GM18520 (cell line): ENCODE data around the gene YDJC.
"Not testable (repeated sequence)": the region's sequence is repeated elsewhere in the genome, so short reads cannot be mapped to it uniquely, and the experiment has no call there.

Source experiments
- ATAC-seq: cut with Tn5 transposase; IDR thresholded peaks from one replicate; pipeline ENCODE4 v1.9.1; 2021; ENCODE audit not compliant: unreplicated experiment

The YDJC gene

GRCh38 chr22:21632931-21633330 is 3.1 kb upstream of the YDJC start:
- no peak for ATAC-seq

- no peak for ATAC-seq
Observed at GRCh38 chr22:21632237-21632895, 2.5 kb upstream of the YDJC start, which contains the start of gene CCDC116. TSS of gene CCDC116 (plus strand) at chr22:21632760. CDS start at chr22:21633182, 422 bp downstream.

- no peak for ATAC-seq
Observed at GRCh38 chr22:21631025-21631424, 1.2 kb upstream of the YDJC start.

GRCh38 chr22:21628386-21629254 is 1.2 kb downstream of the YDJC start:
- ATAC-seq, result no peak

- no peak for ATAC-seq
Observed at GRCh38 chr22:21626735-21627469, 2.9 kb downstream of the YDJC start.

GRCh38 chr22:21626073-21626734 is 3.6 kb downstream of the YDJC start:
- no peak for ATAC-seq

- no peak for ATAC-seq
Observed at GRCh38 chr22:21624880-21625791, 4.7 kb downstream of the YDJC start.

GRCh38 chr22:21624120-21624879 is 5.5 kb downstream of the YDJC start:
- ATAC-seq, result no peak

- no peak for ATAC-seq
Observed at GRCh38 chr22:21623648-21623970, 6.2 kb downstream of the YDJC start.

- no peak for ATAC-seq
Observed at GRCh38 chr22:21622919-21623647, 6.7 kb downstream of the YDJC start.

- no peak for ATAC-seq
Observed at GRCh38 chr22:21622011-21622918, 7.6 kb downstream of the YDJC start.

- no peak for ATAC-seq
Observed at GRCh38 chr22:21621025-21621424, 8.8 kb downstream of the YDJC start.

- ATAC-seq, result not testable (repeated sequence)
Observed at GRCh38 chr22:21617337-21617736, 12.5 kb downstream of the YDJC start.

- no peak for ATAC-seq
Observed at GRCh38 chr22:21615731-21616130, 14.1 kb downstream of the YDJC start.

GRCh38 chr22:21613553-21614233 is 16.1 kb downstream of the YDJC start:
- ATAC-seq, result no peak

- ATAC-seq, result no peak
Observed at GRCh38 chr22:21612858-21613257, 17.0 kb downstream of the YDJC start.
